Right lobe of liver (tissue), 6 donors: ENCODE data around the gene CLCN7. TPM values are rescaled to one million over a fixed set of nuclear protein-coding genes. Genes with fewer than 3 reads are reported as not detected.

Source experiments
- ATAC-seq, 4 donors: fragments of 200-7000 bp; cut with Tn5 transposase; one replicate each; pipeline ENCODE4 v1.9.1; 2020; ENCODE audit warnings: mild to moderate bottlenecking in 4 of 4, moderate library complexity in 4 of 4
- DNase-seq, 3 donors: peaks; one replicate each; pipeline ENCODE4 v3.0.0-alpha.2; 2020
- H3K27ac ChIP-seq, 3 donors: fragments of 200-600 bp; one replicate each; pipeline ENCODE4 v1.8.0; 2022
- H3K27me3 ChIP-seq, 2 donors: fragments of 200-600 bp; one replicate each; pipeline ENCODE4 v1.8.0; 2022
- H3K36me3 ChIP-seq, 4 donors: fragments of 200-600 bp; sonication (generic) in 1 of 4; one replicate each; pipeline versions ENCODE4 v1.5.1 to v1.8.0; 2017 to 2022; ENCODE audit warnings: control low read depth in 1 of 4
- H3K4me1 ChIP-seq, 4 donors: fragments of 200-600 bp; sonication (generic) in 1 of 4; one replicate each; pipeline versions ENCODE4 v1.5.1 to v1.8.0; 2017 to 2022; ENCODE audit warnings: control low read depth in 1 of 4
- H3K4me3 ChIP-seq, 3 donors: fragments of 200-600 bp; one replicate each; pipeline ENCODE4 v1.8.0; 2022
- H3K9me3 ChIP-seq, 4 donors: fragments of 200-600 bp; sonication (generic) in 1 of 4; one replicate each; pipeline versions ENCODE4 v1.5.1 to v1.8.0; 2017 to 2022; ENCODE audit warnings: control low read depth in 1 of 4
- POLR2A ChIP-seq: fragments of 450-650 bp; IDR thresholded peaks from one replicate; pipeline ENCODE4 v1.6.1; 2017; ENCODE audit warnings: antibody characterized with exemption, mild to moderate bottlenecking
- WGBS: methylation state at CpG from one replicate; pipeline ENCODE4 v1.1.6; 2018; ENCODE audit warnings: low coverage, low lambda C conversion rate; ENCODE audit not compliant: insufficient coverage; ENCODE audit errors: missing lambda C conversion rate; 5-methylcytosine and 5-hydroxymethylcytosine counted together
- intact Hi-C, 2 donors: fragments of 100-400 bp; cut with DNase I; formaldehyde crosslinking; loops; one replicate each; pipeline versions ENCODE4 v1.11.2 to v1.14.1; 2022
- long read RNA-seq: library from polyadenylated mRNA; unstranded; transcript quantifications from one replicate; pipeline ENCODE4 v2.0.0, GENCODE V29; 2019
- total RNA-seq, 6 experiments: library from RNA; depleted of rRNA in 2 of 6; stranded (reverse); fragments of >200 nt in 2 of 6; fragmentation: NEBNext Ultra II Directional in 3 of 6; extraction: Animal tissue kit (Norgen Biotek cat#: 25700) in 3 of 6; gene quantifications; one replicate each; pipeline versions ENCODE4 v1.1.0 to v1.2.4, GENCODE V29; 2016 to 2023
- TF ChIP-seq, protein P1 (sequence below), 4 donors: fragments of 200-600 bp in 3 of 4; fragments of 450-650 bp in 1 of 4; IDR thresholded peaks; one replicate each; pipeline versions ENCODE4 v1.5.1 to v1.8.0; 2016 to 2022; ENCODE audit warnings: antibody characterized with exemption in 4 of 4, mild to moderate bottlenecking in 2 of 4
- donor health status: DM: no; HTN: yes; CAD: no.
- donor health status: DM: no; HTN: no; CAD: no.
- donor health status: DM: no; HTN: no; CAD: no.
- donor health status: DM: no; HTN: yes; CAD: no.
- donor health status: DM: no; HTN: yes; CAD: no.

The CLCN7 gene, protein sequence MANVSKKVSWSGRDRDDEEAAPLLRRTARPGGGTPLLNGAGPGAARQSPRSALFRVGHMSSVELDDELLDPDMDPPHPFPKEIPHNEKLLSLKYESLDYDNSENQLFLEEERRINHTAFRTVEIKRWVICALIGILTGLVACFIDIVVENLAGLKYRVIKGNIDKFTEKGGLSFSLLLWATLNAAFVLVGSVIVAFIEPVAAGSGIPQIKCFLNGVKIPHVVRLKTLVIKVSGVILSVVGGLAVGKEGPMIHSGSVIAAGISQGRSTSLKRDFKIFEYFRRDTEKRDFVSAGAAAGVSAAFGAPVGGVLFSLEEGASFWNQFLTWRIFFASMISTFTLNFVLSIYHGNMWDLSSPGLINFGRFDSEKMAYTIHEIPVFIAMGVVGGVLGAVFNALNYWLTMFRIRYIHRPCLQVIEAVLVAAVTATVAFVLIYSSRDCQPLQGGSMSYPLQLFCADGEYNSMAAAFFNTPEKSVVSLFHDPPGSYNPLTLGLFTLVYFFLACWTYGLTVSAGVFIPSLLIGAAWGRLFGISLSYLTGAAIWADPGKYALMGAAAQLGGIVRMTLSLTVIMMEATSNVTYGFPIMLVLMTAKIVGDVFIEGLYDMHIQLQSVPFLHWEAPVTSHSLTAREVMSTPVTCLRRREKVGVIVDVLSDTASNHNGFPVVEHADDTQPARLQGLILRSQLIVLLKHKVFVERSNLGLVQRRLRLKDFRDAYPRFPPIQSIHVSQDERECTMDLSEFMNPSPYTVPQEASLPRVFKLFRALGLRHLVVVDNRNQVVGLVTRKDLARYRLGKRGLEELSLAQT
- total RNA-seq: 10 to 100 TPM; 36.0 to 50.8 (median 40.8) TPM
- long read RNA-seq, partial matches to known transcripts: 1 of 1 reads
- long read RNA-seq, other reads (novel, unspliced or antisense): 0 of 1 reads

DNA sequence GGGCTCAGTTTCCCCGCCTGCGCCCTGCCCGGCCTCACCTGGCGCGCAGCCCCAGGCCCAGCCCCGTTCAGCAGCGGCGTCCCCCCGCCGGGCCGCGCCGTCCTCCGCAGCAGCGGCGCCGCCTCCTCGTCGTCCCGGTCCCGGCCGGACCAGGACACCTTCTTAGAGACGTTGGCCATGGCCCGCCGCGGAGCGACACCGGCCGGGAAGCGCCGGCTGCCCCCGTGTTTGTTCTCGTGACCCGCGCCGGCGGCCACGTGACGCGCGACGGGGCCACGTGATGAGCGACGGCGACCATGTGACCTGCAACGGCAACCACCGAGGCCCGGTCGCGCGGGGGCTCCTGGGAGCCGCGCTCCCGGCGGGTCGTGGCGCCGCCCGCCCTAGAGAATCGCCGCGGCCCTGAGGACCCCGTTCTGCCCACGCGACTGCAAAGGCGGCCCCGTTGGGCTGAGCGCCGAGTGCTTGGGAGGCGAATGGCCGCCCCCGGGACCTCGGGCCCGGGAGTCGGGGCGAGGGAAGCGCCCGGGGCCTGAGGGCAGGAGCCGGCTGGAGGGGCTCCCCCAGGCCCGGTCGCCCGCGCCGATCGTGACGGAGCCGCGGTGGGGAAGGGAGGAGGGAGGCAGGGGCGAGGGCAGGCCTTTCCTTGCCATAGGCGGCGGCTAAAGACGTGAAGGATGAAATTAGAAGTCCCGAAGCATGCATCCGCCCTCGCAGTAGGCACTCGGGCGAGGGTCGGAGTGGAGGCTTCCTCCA lies at the start of gene CLCN7:
Gene CLCN7, minus strand, starts transcription at position 233 of the 756 bp plus-strand sequence. Its CDS starts 54 bp downstream, at position 179.
- Histone ChIP-seq H3K36me3 (no peaks in the 10 kb centered on the region), H3K4me1 (peaks cover 0 to 18% (median 3%) of the 10 kb centered on the region in 4 donors), H3K9me3 (no peaks in the 10 kb centered on the region), H3K27me3 (no peaks in the 10 kb centered on the region), H3K27ac (peak within 1 kb of the TSS; percentile 64 to 86 (median 83)), H3K4me3 (peak within 1 kb of the TSS; percentile 87 to 97 (median 87))
- TF ChIP-seq POLR2A: peak; percentile 85
- TF ChIP-seq, protein P1, sequence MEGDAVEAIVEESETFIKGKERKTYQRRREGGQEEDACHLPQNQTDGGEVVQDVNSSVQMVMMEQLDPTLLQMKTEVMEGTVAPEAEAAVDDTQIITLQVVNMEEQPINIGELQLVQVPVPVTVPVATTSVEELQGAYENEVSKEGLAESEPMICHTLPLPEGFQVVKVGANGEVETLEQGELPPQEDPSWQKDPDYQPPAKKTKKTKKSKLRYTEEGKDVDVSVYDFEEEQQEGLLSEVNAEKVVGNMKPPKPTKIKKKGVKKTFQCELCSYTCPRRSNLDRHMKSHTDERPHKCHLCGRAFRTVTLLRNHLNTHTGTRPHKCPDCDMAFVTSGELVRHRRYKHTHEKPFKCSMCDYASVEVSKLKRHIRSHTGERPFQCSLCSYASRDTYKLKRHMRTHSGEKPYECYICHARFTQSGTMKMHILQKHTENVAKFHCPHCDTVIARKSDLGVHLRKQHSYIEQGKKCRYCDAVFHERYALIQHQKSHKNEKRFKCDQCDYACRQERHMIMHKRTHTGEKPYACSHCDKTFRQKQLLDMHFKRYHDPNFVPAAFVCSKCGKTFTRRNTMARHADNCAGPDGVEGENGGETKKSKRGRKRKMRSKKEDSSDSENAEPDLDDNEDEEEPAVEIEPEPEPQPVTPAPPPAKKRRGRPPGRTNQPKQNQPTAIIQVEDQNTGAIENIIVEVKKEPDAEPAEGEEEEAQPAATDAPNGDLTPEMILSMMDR (IDR thresholded peaks at IDR 0.05): no peak
- intact Hi-C loops: no loop called here
- DNase-seq: peak; percentile 91 to 92 (median 92)
- 0% methylated on average over 4 of the region's 99 CpGs for WGBS
- ATAC-seq: peak; percentile 80 to 91 (median 90)

DNA sequence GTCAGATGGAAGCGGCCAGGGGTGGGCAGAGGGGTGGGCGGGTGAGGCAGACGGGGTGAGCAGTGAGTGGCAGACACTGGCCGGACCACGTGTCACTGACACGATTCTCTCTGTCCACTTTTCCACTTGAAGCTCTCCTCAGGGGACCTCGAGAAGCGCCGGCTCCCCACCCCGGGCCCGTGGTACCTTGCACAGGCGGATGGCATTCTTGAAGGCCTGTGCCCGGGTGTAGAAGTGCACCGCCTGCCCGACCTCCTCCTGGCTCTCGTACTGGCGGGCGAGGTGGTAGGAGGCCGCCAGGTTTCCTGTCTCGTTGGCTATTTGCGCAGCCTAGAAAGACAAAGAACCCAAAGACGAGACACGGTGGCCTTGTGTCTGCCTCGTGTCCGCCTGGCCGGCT lies 49.5 kb upstream of the CLCN7 start:
- Histone ChIP-seq H3K27me3 (no peaks in the 10 kb centered on the region), H3K4me1 (no peaks in the 10 kb centered on the region), H3K36me3 (no peaks in the 10 kb centered on the region), H3K27ac (no peak overlapping the region), H3K9me3 (no peaks in the 10 kb centered on the region), H3K4me3 (no peak overlapping the region)
- DNase-seq (no peak), ATAC-seq (no peak)
- no CpG with 5 or more reads among the region's 26 CpGs for WGBS
- intact Hi-C loops: no loop called here
- TF ChIP-seq POLR2A: no peak
- TF ChIP-seq, protein P1 (IDR thresholded peaks at IDR 0.05): no peak

DNA sequence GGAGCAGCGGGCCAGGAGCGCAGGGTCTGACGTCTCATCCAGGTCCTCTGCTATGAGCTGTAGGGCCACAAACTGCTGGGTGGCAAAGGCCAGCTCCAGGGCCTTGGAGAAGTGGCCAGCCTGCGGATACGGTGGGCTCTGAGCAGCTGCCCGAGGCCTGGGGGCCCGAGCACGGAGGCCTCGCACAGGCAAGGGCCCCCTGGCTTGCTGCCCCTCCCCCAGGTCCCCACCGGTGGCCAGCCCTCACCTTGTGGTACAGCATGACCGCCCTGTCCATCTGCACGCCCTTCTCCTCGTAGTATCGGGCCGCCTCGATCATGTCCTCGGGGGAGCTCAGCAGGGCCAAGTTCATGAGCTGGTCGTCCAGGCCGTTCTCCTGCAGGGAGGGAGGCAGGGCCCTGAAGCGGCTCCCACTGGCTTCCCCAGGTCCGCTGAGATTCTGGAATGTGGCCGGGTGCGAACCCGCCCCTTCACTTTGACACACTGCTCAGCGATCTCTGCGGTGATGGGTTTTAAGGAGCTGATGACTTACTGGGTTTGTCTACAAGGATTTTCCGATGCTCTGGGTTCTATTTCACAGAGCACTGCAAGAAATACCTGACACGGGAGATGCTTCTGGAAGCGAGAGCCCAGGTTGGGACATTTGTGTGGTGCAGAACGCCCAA lies 48.9 kb upstream of the CLCN7 start:
- no peak overlapping the region for H3K27ac ChIP-seq

More for the DNA sequence above, 48.9 kb upstream of the CLCN7 start:
- TF ChIP-seq, protein P1 (IDR thresholded peaks at IDR 0.05): no peak
- TF ChIP-seq POLR2A: no peak
- Histone ChIP-seq H3K36me3 (no peaks in the 10 kb centered on the region), H3K9me3 (no peaks in the 10 kb centered on the region), H3K4me3 (no peak overlapping the region), H3K4me1 (no peaks in the 10 kb centered on the region), H3K27me3 (no peaks in the 10 kb centered on the region)
- 87% methylated on average over 4 of the region's 30 CpGs for WGBS
- DNase-seq (no peak), ATAC-seq (no peak)
- intact Hi-C loops: no loop called here
